K562 (cell line): Measurements from ENCODE around the gene SHFL. TPM values are rescaled to one million over a fixed set of nuclear protein-coding genes. Genes with fewer than 3 reads are reported as not detected.

Experiments used
- ARID1B ChIP-seq: fragments of 450-650 bp; IDR thresholded peaks from 2 replicates; pipeline ENCODE4 v1.6.1; 2016; ENCODE audit warnings: antibody characterized with exemption, mild to moderate bottlenecking, inconsistent platforms
- CAMTA2 ChIP-seq: fragments of 250-450 bp; sonication (Bioruptor Pico); conservative IDR thresholded peaks from 2 replicates; pipeline ENCODE4 v1.5.1; 2022
- ELF1 ChIP-seq: fragments of 200-800 bp; sonication (Bioruptor generic); IDR thresholded peaks from 2 replicates; pipeline ENCODE4 v1.6.1; 2016; ENCODE audit warnings: missing genetic modification characterization, missing compliant biosample characterization
- ERF ChIP-seq: fragments of 450-650 bp; formaldehyde crosslinking; IDR thresholded peaks from 2 replicates; pipeline ENCODE4 v1.4.0; 2020; ENCODE audit warnings: mild to moderate bottlenecking, mixed read lengths
- FUS ChIP-seq: fragments of 200-400 bp; formaldehyde crosslinking; optimal IDR thresholded peaks from 2 replicates; pipeline ENCODE3; 2017; ENCODE audit warnings: low read depth, low read length
- GTF2A2 ChIP-seq: IDR thresholded peaks from 2 replicates; pipeline ENCODE4 v1.6.1; 2016; ENCODE audit warnings: mild to moderate bottlenecking, missing genetic modification characterization, missing compliant biosample characterization
- NCOA2 ChIP-seq, 2 experiments: fragments of 450-650 bp; IDR thresholded peaks; 2 replicates each; pipeline ENCODE4 v1.6.1; 2018; ENCODE audit warnings: mild to moderate bottlenecking in 2 of 2, moderate library complexity in 1 of 2; ENCODE audit not compliant: partially characterized antibody in 2 of 2
- NELFE ChIP-seq: IDR thresholded peaks from 2 replicates; pipeline ENCODE4 v1.6.1; 2011; ENCODE audit warnings: mild to moderate bottlenecking; ENCODE audit not compliant: insufficient read depth, insufficient read length
- POLR2B ChIP-seq: fragments of 450-650 bp; IDR thresholded peaks from 2 replicates; pipeline ENCODE4 v1.6.1; 2018; ENCODE audit warnings: low read depth; ENCODE audit not compliant: partially characterized antibody
- POLR3G ChIP-seq: IDR thresholded peaks from 2 replicates; pipeline ENCODE4 v1.6.1; 2011; ENCODE audit not compliant: insufficient read length, insufficient replicate concordance; ENCODE audit errors: extremely low read depth
- RNF2 ChIP-seq: sonication (generic); IDR thresholded peaks from 2 replicates; pipeline ENCODE4 v1.6.1; 2016
- SMAD3 ChIP-seq: fragments of 450-650 bp; formaldehyde crosslinking; conservative IDR thresholded peaks from 2 replicates; pipeline ENCODE4 v1.4.0; 2020; ENCODE audit warnings: mild to moderate bottlenecking
- SUPT5H ChIP-seq: fragments of 450-650 bp; IDR thresholded peaks from 2 replicates; pipeline ENCODE4 v1.6.1; 2016
- TCF7 ChIP-seq: sonication (generic); IDR thresholded peaks from 2 replicates; pipeline ENCODE4 v1.6.1; 2016; ENCODE audit warnings: antibody characterized with exemption, borderline replicate concordance
- TCF7L2 ChIP-seq: fragments of 150-350 bp; IDR thresholded peaks from 2 replicates; pipeline ENCODE4 v1.6.1; 2016; ENCODE audit warnings: low read depth, mild to moderate bottlenecking, low read length, moderate library complexity
- XRCC5 ChIP-seq: fragments of 200-400 bp; formaldehyde crosslinking; IDR thresholded peaks from 2 replicates; pipeline ENCODE4 v1.6.1; 2017; ENCODE audit warnings: low read depth, mild to moderate bottlenecking, low read length
- ZNF347 ChIP-seq: fragments of 450-650 bp; formaldehyde crosslinking; IDR thresholded peaks from 2 replicates; pipeline ENCODE4 v1.4.0; 2020; ENCODE audit warnings: low read depth, mild to moderate bottlenecking, moderate library complexity
- ZNF586 ChIP-seq: fragments of 450-650 bp; formaldehyde crosslinking; conservative IDR thresholded peaks from 2 replicates; pipeline ENCODE4 v1.4.0; 2020; ENCODE audit warnings: mild to moderate bottlenecking, moderate library complexity
- ZNF785 ChIP-seq: fragments of 250-450 bp; sonication (Bioruptor Pico); IDR thresholded peaks from 2 replicates; pipeline ENCODE4 v1.4.0; 2020; ENCODE audit warnings: mild to moderate bottlenecking
- polyA plus RNA-seq, 8 experiments: library from polyadenylated mRNA; depleted of rRNA in 4 of 8; stranded (reverse) in 5 of 8; unstranded in 3 of 8; fragments of >200 nt; fragmentation: Nextera tagmentation in 2 of 8; fragmentation: Illumina TruSeq in 1 of 8; extraction: Ambion mirVana in 2 of 8; extraction: Trizol in 1 of 8; gene quantifications; 2 replicates each; pipeline versions ENCODE4 v1.2.1 to v1.2.3, GENCODE V29; 2011 to 2014; ENCODE audit warnings: inconsistent platforms in 1 of 8, missing spikeins in 1 of 8
- total RNA-seq, 7 experiments: library from RNA; depleted of rRNA in 6 of 7; stranded (reverse); fragments of >200 nt in 6 of 7; fragmentation: Illumina TruSeq in 2 of 7; extraction: Trizol in 2 of 7; gene quantifications; 2 replicates each; pipeline versions ENCODE4 v1.2.1 to v1.2.3, GENCODE V29; 2011 to 2021; ENCODE audit warnings: low replicate concordance in 1 of 7
- TF ChIP-seq, protein P1 (sequence below): fragments of 450-650 bp; IDR thresholded peaks from 2 replicates; pipeline ENCODE4 v1.7.1; 2018; ENCODE audit warnings: mild to moderate bottlenecking, low read depth; ENCODE audit not compliant: partially characterized antibody
- TF ChIP-seq, protein P2 (sequence below): fragments of 450-650 bp; IDR thresholded peaks from 2 replicates; pipeline ENCODE4 v1.6.1; 2016; ENCODE audit warnings: antibody characterized with exemption
- TF ChIP-seq, protein P3 (sequence below): fragments of 450-650 bp; formaldehyde crosslinking; IDR thresholded peaks from 2 replicates; pipeline ENCODE4 v1.4.0; 2020; ENCODE audit warnings: mild to moderate bottlenecking, moderate library complexity
- TF ChIP-seq, protein P4 (sequence below), 2 experiments: fragments of 450-650 bp; IDR thresholded peaks; 2 replicates each; pipeline ENCODE4 v1.6.1; 2016

SHFL gene
- total and polyA plus RNA-seq, 9 of the 15 experiments (the other 6 are each of a cell fraction or from before 2014, with no cell fraction given), result 1.5 to 25.7 (median 13.0) TPM

DNA sequence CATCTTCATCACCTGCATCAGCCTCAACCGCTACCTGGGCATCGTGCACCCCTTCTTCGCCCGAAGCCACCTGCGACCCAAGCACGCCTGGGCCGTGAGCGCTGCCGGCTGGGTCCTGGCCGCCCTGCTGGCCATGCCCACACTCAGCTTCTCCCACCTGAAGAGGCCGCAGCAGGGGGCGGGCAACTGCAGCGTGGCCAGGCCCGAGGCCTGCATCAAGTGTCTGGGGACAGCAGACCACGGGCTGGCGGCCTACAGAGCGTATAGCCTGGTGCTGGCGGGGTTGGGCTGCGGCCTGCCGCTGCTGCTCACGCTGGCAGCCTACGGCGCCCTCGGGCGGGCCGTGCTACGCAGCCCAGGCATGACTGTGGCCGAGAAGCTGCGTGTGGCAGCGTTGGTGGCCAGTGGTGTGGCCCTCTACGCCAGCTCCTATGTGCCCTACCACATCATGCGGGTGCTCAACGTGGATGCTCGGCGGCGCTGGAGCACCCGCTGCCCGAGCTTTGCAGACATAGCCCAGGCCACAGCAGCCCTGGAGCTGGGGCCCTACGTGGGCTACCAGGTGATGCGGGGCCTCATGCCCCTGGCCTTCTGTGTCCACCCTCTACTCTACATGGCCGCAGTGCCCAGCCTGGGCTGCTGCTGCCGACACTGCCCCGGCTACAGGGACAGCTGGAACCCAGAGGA is 28.0 kb downstream of the SHFL start (continued):
- TF ChIP-seq, protein P1, sequence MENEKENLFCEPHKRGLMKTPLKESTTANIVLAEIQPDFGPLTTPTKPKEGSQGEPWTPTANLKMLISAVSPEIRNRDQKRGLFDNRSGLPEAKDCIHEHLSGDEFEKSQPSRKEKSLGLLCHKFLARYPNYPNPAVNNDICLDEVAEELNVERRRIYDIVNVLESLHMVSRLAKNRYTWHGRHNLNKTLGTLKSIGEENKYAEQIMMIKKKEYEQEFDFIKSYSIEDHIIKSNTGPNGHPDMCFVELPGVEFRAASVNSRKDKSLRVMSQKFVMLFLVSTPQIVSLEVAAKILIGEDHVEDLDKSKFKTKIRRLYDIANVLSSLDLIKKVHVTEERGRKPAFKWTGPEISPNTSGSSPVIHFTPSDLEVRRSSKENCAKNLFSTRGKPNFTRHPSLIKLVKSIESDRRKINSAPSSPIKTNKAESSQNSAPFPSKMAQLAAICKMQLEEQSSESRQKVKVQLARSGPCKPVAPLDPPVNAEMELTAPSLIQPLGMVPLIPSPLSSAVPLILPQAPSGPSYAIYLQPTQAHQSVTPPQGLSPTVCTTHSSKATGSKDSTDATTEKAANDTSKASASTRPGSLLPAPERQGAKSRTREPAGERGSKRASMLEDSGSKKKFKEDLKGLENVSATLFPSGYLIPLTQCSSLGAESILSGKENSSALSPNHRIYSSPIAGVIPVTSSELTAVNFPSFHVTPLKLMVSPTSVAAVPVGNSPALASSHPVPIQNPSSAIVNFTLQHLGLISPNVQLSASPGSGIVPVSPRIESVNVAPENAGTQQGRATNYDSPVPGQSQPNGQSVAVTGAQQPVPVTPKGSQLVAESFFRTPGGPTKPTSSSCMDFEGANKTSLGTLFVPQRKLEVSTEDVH, result no peak
- no peak for TF ChIP-seq RNF2
- no peak for TF ChIP-seq ZNF785
- TF ChIP-seq GTF2A2 (tag), result no peak
- TF ChIP-seq TCF7, result no peak
- TF ChIP-seq NELFE, result no peak
- TF ChIP-seq, protein P2, sequence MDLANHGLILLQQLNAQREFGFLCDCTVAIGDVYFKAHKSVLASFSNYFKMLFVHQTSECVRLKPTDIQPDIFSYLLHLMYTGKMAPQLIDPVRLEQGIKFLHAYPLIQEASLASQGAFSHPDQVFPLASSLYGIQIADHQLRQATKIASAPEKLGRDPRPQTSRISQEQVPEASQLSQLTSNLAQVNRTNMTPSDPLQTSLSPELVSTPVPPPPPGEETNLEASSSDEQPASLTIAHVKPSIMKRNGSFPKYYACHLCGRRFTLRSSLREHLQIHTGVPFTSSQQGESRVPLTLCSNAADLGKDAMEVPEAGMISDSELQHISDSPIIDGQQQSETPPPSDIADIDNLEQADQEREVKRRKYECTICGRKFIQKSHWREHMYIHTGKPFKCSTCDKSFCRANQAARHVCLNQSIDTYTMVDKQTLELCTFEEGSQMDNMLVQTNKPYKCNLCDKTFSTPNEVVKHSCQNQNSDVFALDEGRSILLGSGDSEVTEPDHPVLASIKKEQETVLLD, result no peak
- TF ChIP-seq, protein P3, sequence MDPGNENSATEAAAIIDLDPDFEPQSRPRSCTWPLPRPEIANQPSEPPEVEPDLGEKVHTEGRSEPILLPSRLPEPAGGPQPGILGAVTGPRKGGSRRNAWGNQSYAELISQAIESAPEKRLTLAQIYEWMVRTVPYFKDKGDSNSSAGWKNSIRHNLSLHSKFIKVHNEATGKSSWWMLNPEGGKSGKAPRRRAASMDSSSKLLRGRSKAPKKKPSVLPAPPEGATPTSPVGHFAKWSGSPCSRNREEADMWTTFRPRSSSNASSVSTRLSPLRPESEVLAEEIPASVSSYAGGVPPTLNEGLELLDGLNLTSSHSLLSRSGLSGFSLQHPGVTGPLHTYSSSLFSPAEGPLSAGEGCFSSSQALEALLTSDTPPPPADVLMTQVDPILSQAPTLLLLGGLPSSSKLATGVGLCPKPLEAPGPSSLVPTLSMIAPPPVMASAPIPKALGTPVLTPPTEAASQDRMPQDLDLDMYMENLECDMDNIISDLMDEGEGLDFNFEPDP (CRISPR knock-in tag), result no peak
- TF ChIP-seq ZNF586 (CRISPR knock-in tag), result no peak
- no peak for TF ChIP-seq NCOA2 (IDR thresholded peaks at IDR 0.05; ENCODE audit: partially characterized antibody in 2 of 2)
- TF ChIP-seq SMAD3 (CRISPR knock-in tag), result no peak
- TF ChIP-seq FUS, result peak; percentile 95
- no peak for TF ChIP-seq TCF7L2
- no peak for TF ChIP-seq ZNF347 (CRISPR knock-in tag)
- TF ChIP-seq SUPT5H, result peak; percentile 72; the same call in 1 of the 2 replicates
- TF ChIP-seq ELF1 (tag), result no peak
- TF ChIP-seq POLR2B, result peak; percentile 47
- no peak for TF ChIP-seq XRCC5
- no peak for TF ChIP-seq CAMTA2 (CRISPR knock-in tag)
- TF ChIP-seq ERF (CRISPR knock-in tag), result no peak
- no peak for TF ChIP-seq ARID1B
- TF ChIP-seq, protein P4, sequence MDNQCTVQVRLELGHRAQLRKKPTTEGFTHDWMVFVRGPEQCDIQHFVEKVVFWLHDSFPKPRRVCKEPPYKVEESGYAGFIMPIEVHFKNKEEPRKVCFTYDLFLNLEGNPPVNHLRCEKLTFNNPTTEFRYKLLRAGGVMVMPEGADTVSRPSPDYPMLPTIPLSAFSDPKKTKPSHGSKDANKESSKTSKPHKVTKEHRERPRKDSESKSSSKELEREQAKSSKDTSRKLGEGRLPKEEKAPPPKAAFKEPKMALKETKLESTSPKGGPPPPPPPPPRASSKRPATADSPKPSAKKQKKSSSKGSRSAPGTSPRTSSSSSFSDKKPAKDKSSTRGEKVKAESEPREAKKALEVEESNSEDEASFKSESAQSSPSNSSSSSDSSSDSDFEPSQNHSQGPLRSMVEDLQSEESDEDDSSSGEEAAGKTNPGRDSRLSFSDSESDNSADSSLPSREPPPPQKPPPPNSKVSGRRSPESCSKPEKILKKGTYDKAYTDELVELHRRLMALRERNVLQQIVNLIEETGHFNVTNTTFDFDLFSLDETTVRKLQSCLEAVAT (IDR thresholded peaks at IDR 0.05), result no peak
- TF ChIP-seq POLR3G, result no peak
